GM12873 (cell line): ENCODE data around the gene EZH1.

Experiments used
- CTCF ChIP-seq: IDR thresholded peaks from 2 replicates; pipeline ENCODE4 v1.5.1; 2012; ENCODE audit warnings: low read depth, mild to moderate bottlenecking, moderate library complexity, low read length, control low read depth; ENCODE audit not compliant: insufficient read depth; ENCODE audit errors: missing control alignments

Gene EZH1

GRCh38 chr17:42673266-42673884 lies 71.5 kb downstream of the EZH1 start:
- TF ChIP-seq CTCF: no peak

- no peak for TF ChIP-seq CTCF
These were observed 72.8 kb downstream of the EZH1 start for GRCh38 chr17:42672038-42672437.

GRCh38 chr17:42670789-42671657 lies 73.8 kb downstream of the EZH1 start:
- TF ChIP-seq CTCF: no peak

- peak; percentile 21 for TF ChIP-seq CTCF
These were observed 74.7 kb downstream of the EZH1 start for GRCh38 chr17:42669977-42670788.

- TF ChIP-seq CTCF: no peak
These were observed 75.2 kb downstream of the EZH1 start for GRCh38 chr17:42669705-42669976.

GRCh38 chr17:42667088-42667951 lies 77.5 kb downstream of the EZH1 start:
- TF ChIP-seq CTCF: no peak
